Measurements from ENCODE around the gene LDLRAD4.

The LDLRAD4 gene

DNA sequence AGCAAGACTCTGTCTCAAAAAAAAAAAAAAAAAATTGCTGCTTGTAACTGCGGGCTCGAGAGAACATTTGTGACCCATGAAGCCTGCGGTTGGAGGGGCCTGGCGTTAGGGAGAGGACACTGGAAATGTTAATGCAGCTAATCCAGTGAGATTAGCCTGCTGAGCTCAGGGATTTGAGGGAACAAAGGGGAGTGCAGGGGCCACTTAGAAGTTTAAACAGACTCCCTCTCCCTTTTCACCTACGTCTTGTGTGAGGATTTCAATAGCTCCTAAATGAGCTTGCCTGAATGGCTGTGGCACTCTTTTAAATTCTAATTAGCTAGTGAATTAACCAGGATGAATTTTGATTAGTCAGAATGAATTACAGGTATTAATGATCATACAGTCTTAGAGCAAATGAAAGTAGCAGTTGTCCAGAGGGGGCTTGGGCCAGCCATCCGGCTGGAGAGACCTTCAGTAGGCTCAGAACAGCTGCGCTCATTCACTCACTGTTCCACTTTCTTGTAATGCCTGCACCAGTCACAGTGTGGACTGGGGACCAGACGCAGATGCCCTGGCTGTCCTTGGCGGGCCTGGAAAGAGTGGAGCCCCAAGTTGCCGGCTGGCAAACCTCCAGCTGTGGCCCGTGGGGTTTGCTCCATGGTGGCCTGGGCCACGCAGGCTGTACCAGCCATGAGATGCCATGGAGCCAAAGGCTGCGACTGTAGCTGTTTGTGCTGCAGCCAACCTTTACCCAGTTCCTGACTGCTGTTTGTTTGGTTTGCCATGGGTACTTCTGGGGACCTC, 20.8 kb downstream of the LDLRAD4 start:
- TF ChIP-seq NFIC (IDR thresholded peaks at IDR 0.05) (no peak), CREB1 (IDR thresholded peaks at IDR 0.05; ENCODE audit: low read depth) (no peak), YY1 (IDR thresholded peaks at IDR 0.05; ENCODE audit: low read depth) (no peak), TEAD4 (IDR thresholded peaks at IDR 0.05) (no peak), EGR1 (IDR thresholded peaks at IDR 0.05) (no peak)

GRCh38 chr18:13240060-13240725, 21.6 kb downstream of the LDLRAD4 start:
- TF ChIP-seq EP300 (IDR thresholded peaks at IDR 0.05; ENCODE audit: borderline replicate concordance): no peak
- TF ChIP-seq, protein P1, sequence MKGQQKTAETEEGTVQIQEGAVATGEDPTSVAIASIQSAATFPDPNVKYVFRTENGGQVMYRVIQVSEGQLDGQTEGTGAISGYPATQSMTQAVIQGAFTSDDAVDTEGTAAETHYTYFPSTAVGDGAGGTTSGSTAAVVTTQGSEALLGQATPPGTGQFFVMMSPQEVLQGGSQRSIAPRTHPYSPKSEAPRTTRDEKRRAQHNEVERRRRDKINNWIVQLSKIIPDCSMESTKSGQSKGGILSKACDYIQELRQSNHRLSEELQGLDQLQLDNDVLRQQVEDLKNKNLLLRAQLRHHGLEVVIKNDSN (IDR thresholded peaks at IDR 0.05): no peak
- no peak for TF ChIP-seq TCF12 (IDR thresholded peaks at IDR 0.05; ENCODE audit: low read depth)
- TF ChIP-seq, protein P2, sequence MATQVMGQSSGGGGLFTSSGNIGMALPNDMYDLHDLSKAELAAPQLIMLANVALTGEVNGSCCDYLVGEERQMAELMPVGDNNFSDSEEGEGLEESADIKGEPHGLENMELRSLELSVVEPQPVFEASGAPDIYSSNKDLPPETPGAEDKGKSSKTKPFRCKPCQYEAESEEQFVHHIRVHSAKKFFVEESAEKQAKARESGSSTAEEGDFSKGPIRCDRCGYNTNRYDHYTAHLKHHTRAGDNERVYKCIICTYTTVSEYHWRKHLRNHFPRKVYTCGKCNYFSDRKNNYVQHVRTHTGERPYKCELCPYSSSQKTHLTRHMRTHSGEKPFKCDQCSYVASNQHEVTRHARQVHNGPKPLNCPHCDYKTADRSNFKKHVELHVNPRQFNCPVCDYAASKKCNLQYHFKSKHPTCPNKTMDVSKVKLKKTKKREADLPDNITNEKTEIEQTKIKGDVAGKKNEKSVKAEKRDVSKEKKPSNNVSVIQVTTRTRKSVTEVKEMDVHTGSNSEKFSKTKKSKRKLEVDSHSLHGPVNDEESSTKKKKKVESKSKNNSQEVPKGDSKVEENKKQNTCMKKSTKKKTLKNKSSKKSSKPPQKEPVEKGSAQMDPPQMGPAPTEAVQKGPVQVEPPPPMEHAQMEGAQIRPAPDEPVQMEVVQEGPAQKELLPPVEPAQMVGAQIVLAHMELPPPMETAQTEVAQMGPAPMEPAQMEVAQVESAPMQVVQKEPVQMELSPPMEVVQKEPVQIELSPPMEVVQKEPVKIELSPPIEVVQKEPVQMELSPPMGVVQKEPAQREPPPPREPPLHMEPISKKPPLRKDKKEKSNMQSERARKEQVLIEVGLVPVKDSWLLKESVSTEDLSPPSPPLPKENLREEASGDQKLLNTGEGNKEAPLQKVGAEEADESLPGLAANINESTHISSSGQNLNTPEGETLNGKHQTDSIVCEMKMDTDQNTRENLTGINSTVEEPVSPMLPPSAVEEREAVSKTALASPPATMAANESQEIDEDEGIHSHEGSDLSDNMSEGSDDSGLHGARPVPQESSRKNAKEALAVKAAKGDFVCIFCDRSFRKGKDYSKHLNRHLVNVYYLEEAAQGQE (IDR thresholded peaks at IDR 0.05; ENCODE audit: low read depth): no peak
- TF ChIP-seq MAX (IDR thresholded peaks at IDR 0.05): no peak
- no peak for TF ChIP-seq TEAD4 (IDR thresholded peaks at IDR 0.05)
- TF ChIP-seq ZBTB7A (IDR thresholded peaks at IDR 0.05; ENCODE audit: low read depth): no peak

DNA sequence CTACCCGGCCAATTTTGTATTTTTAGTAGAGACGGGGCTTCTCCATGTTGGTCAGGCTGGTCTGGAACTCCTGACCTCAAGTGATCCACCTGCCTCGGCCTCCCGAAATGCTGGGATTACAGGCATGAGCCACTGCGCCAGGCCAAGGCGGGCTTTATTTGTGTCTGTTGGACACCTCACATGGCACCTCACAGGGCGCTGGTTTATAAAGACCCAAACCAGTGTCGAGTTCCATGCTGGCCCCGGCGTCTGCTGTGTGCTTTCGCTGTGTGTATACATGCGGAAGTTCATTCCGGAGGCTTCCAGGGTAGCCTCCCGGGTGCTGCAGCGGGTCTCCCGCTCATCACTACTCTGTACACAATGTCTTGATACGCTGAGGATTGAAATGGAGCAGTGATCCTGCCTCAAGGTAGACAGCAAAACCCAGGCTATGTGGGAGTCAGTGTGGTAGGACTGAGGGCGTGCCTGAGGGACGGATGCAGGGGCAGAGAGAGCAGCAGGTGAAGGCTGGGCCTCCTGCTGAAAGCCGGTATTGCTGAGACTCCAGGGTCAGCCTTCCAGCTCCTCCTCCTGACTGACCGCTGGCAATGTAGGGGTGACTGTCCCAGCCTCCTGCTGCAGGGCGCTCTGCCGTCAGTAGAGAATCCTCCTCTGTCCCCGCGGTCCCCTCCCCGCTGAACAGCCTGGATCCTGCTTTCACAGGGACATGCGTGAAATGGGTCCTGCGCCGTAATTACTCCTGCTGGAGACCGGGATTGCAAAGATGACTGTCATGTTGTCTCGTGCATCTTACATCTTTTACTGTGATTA, 22.7 kb downstream of the LDLRAD4 start:
- TF ChIP-seq RAD21 (IDR thresholded peaks at IDR 0.05; ENCODE audit: low read depth): no peak
- TF ChIP-seq EGR1 (IDR thresholded peaks at IDR 0.05): no peak
- TF ChIP-seq TAF1 (IDR thresholded peaks at IDR 0.05; ENCODE audit: low read depth): no peak
- no peak for TF ChIP-seq MAX (IDR thresholded peaks at IDR 0.05)
- TF ChIP-seq TEAD4 (IDR thresholded peaks at IDR 0.05): no peak
- TF ChIP-seq TCF12 (IDR thresholded peaks at IDR 0.05; ENCODE audit: low read depth): no peak
- no peak for TF ChIP-seq CREB1 (IDR thresholded peaks at IDR 0.05; ENCODE audit: low read depth)
- TF ChIP-seq ZBTB7A (IDR thresholded peaks at IDR 0.05; ENCODE audit: low read depth): no peak
- no peak for TF ChIP-seq NFIC (IDR thresholded peaks at IDR 0.05)
- no peak for TF ChIP-seq YY1 (IDR thresholded peaks at IDR 0.05; ENCODE audit: low read depth)
- no peak for TF ChIP-seq CEBPB (IDR thresholded peaks at IDR 0.05)

DNA sequence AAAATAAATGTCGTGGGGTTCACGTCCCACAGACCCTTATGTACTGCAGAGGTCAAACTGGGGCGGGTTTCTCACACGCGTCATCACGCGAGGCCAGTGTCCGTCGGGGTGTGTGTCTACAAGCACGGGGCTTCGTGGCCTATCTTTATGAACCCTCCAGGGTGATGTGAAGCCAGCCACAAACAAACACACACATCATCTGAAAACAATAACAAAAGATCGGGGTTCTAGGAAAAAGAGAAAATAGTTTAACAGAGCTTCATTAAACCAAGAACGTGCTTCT, 23.3 kb downstream of the LDLRAD4 start:
- TF ChIP-seq TAF1 (IDR thresholded peaks at IDR 0.05; ENCODE audit: low read depth) (no peak), FOXM1 (IDR thresholded peaks at IDR 0.05; ENCODE audit: borderline replicate concordance, low read depth) (no peak), EP300 (IDR thresholded peaks at IDR 0.05; ENCODE audit: borderline replicate concordance) (no peak), CEBPB (IDR thresholded peaks at IDR 0.05) (no peak), ZBTB7A (IDR thresholded peaks at IDR 0.05; ENCODE audit: low read depth) (no peak), MAX (IDR thresholded peaks at IDR 0.05) (no peak), NFIC (IDR thresholded peaks at IDR 0.05) (no peak), TEAD4 (IDR thresholded peaks at IDR 0.05) (no peak), EGR1 (IDR thresholded peaks at IDR 0.05) (no peak)
- TF ChIP-seq, protein P2 (IDR thresholded peaks at IDR 0.05; ENCODE audit: low read depth): no peak

DNA sequence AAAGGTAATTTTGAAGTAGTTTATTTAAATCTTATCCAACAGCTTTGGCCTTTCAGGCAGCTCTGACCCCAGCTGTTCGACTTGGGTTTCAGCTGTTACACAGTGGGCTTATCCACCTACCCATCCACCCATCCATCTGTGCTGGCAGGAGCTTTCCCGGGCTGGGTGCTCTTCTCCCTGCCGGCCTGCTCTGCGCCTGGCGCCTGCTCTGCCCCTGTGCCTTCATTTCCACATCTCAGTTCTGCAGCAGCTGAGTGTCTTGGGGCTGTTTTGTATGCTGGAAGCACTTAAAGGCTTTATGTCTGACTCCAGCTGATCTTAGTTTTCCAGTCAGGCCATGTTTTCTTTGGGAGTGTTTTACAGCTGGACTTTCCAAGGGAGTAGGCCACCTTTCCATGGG, 24.2 kb downstream of the LDLRAD4 start:
- TF ChIP-seq, protein P1 (IDR thresholded peaks at IDR 0.05): no peak
- no peak for TF ChIP-seq TCF12 (IDR thresholded peaks at IDR 0.05; ENCODE audit: low read depth)
- TF ChIP-seq EP300 (IDR thresholded peaks at IDR 0.05; ENCODE audit: borderline replicate concordance): no peak
- TF ChIP-seq, protein P2 (IDR thresholded peaks at IDR 0.05; ENCODE audit: low read depth): no peak
- TF ChIP-seq TAF1 (IDR thresholded peaks at IDR 0.05; ENCODE audit: low read depth): no peak
- no peak for TF ChIP-seq RAD21 (IDR thresholded peaks at IDR 0.05; ENCODE audit: low read depth)
- no peak for TF ChIP-seq YY1 (IDR thresholded peaks at IDR 0.05; ENCODE audit: low read depth)
- no peak for TF ChIP-seq CEBPB (IDR thresholded peaks at IDR 0.05)
- no peak for TF ChIP-seq MAX (IDR thresholded peaks at IDR 0.05)
- TF ChIP-seq FOXM1 (IDR thresholded peaks at IDR 0.05; ENCODE audit: borderline replicate concordance, low read depth): no peak
- TF ChIP-seq ZBTB7A (IDR thresholded peaks at IDR 0.05; ENCODE audit: low read depth): no peak
- no peak for TF ChIP-seq CREB1 (IDR thresholded peaks at IDR 0.05; ENCODE audit: low read depth)
